Thoracic aorta (tissue), 2 donors: Measurements from ENCODE around the gene PDX1. TPM values are rescaled to one million over a fixed set of nuclear protein-coding genes. Genes with fewer than 3 reads are reported as not detected.

Source experiments
- ATAC-seq: fragments of 150-250 bp; one replicate; pipeline ENCODE4 v1.8.0; 2017; ENCODE audit warnings: low read depth; ENCODE audit not compliant: insufficient number of reproducible peaks, low FRiP score
- DNase-seq: peaks from one replicate; pipeline ENCODE4 v3.0.0-alpha.2; 2020; ENCODE audit warnings: low spot score
- H3K27ac ChIP-seq, 2 donors: fragments of 200-600 bp; sonication (generic); 1 replicate in 1 of 2; 2 replicates in 1 of 2; pipeline ENCODE4 v1.5.1; 2016; ENCODE audit warnings: mild to moderate bottlenecking in 2 of 2, moderate library complexity in 2 of 2
- H3K27me3 ChIP-seq: fragments of 200-600 bp; sonication (generic); replicated peaks from 2 replicates; pipeline ENCODE4 v1.6.0; 2016; ENCODE audit warnings: mild to moderate bottlenecking; ENCODE audit not compliant: insufficient read depth
- H3K36me3 ChIP-seq: fragments of 200-600 bp; sonication (generic); one replicate; pipeline ENCODE4 v1.5.1; 2016
- H3K4me1 ChIP-seq, 2 donors: fragments of 200-600 bp; sonication (generic); 1 replicate in 1 of 2; 2 replicates in 1 of 2; pipeline versions ENCODE4 v1.5.1 to v1.6.0; 2016; ENCODE audit warnings: low read depth in 2 of 2, mild to moderate bottlenecking in 1 of 2; ENCODE audit not compliant: control insufficient read depth in 1 of 2
- H3K4me3 ChIP-seq: fragments of 200-600 bp; sonication (generic); 2 replicates; pipeline ENCODE4 v1.5.1; 2016; ENCODE audit warnings: mild to moderate bottlenecking
- H3K9me3 ChIP-seq: fragments of 200-600 bp; sonication (generic); 2 replicates; pipeline ENCODE4 v1.5.1; 2016
- CTCF ChIP-seq: fragments of 200-600 bp; sonication (generic); IDR thresholded peaks from one replicate; pipeline ENCODE4 v1.5.1; 2019; ENCODE audit warnings: antibody characterized with exemption
- total RNA-seq, 2 donors: library from RNA; depleted of rRNA; stranded (reverse); fragments of >200 nt; gene quantifications; one replicate each; pipeline versions ENCODE4 v1.1.0 to v1.2.3, GENCODE V29; 2016

The PDX1 gene
- total RNA-seq, 2 donors from 2014 or later: 0.28 TPM; not detected in 1

DNA sequence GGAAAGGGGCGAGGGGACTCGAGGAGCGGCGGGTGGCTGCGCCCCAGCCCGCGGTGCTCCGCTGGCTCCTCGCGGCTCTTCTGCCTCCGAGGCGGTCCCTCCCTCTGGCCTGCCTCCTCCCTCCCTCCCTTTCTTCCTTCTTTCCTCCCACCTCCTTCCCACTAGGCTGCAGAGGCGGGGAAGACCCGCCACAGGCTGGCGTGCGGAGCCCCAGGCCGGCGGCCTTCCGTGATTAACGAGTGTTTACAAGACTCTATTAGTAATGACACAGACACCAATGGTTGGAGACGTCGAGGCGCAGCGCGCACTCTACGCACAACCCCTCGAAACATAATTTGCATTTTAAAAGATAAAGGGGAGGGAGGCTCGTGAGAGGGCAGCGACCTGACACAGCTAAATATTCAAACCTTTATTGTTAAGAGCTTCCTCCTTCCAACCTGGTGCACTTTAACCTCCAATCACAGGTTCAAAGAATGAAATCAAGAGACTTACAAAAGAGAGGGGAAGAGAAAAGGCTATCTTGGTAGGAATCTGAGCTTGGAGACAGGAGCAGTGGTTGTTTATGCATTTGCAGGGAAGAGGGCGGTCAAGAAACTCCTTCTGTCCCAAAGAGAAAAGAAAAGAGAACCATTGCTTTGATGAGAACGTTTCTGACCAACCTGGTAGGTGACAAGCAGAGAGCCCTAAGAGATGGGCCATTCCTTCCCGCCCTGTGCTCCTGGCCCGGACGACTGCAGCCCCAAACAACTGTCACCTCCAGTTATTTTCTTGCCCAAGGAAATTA lies 49.5 kb downstream of the PDX1 start, which contains the start of gene CDX2:
CDX2 (minus strand) TSS at position 234 of the 784 bp plus-strand sequence. CDS start 309 bp downstream, outside the sequence.
- peak within 1 kb of the TSS; percentile 31 for H3K4me3 ChIP-seq
- no peaks in the 10 kb centered on the region for H3K36me3 ChIP-seq
- H3K27me3 ChIP-seq: peaks cover 7% of the 10 kb centered on the region
- TF ChIP-seq CTCF: no peak
- H3K27ac ChIP-seq: no peak within 1 kb of the TSS
- DNase-seq (no peak), ATAC-seq (no peak)
- peaks cover 4 to 16% of the 10 kb centered on the region in 2 donors for H3K4me1 ChIP-seq
- no peaks in the 10 kb centered on the region for H3K9me3 ChIP-seq

DNA sequence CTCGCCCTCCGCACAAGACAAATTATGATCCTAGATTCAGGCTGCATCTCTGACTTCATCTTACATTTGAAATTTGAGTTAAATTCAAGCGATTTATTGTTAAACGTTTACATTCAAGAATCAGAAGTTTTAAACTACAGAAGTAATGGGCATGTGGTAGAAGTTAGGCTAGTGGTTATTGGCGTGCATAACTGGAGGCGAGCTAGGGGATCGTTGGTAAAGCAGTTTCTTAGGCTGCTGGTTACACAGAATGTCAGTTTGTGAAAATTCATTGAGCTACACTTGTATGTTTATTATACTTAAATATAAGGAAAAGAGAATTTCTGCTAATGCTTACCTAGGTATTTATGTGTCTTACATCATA lies 50.0 kb downstream of the PDX1 start:
- Histone ChIP-seq H3K36me3 (no peaks in the 10 kb centered on the region), H3K27me3 (peaks cover 7% of the 10 kb centered on the region), H3K4me3 (no peak overlapping the region), H3K27ac (no peak overlapping the region), H3K4me1 (peaks cover 4 to 16% of the 10 kb centered on the region in 2 donors), H3K9me3 (no peaks in the 10 kb centered on the region)
- TF ChIP-seq CTCF: no peak
- no peak for DNase-seq
- no peak for ATAC-seq

DNA sequence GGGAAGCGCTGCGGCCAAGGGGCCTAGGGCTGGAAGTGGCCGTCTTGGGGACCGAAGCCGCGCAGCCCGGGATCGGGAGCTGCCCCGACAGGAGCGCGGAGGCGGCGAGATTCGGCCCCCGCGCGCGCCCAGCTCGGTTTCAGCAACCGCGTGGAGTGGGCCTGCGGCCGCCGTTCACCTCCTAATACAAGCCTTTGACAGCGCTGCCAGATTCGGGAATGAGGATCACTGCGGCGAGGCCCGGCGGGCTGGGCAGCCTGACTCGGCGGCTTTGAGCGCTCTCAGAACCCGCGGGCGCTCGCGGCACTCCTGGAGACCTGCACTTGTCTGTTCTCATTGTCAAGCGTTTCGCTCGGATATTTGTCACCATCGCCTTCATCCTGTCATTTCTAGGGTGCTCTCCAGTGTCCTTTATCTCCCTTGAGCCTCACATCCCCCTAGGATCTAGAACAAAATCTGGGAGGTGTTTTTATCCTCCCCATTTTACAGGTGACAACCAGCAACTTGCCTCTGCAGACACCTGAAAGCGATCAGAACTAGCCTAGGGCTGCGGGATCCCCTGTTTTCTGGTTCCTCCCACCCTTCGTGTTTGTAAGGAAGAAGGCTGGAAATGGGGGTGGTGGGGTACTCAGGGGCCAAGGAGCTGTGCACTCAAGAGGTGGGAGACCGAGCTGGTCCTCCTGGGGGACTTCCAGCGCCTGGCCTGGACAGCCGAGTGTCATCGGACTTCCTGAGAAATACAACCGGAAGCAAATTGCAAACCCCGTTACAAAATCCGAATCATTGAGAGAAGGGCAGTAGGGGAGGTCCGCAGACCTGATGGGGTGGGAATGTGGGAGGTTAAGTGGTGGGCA lies 50.8 kb downstream of the PDX1 start:
- TF ChIP-seq CTCF: no peak
- no peak for DNase-seq
- H3K4me1 ChIP-seq: peaks cover 4 to 18% of the 10 kb centered on the region in 2 donors
- H3K4me3 ChIP-seq: no peak overlapping the region
- no peak for ATAC-seq
- H3K27me3 ChIP-seq: peaks cover 7% of the 10 kb centered on the region
- no peaks in the 10 kb centered on the region for H3K36me3 ChIP-seq
- H3K9me3 ChIP-seq: no peaks in the 10 kb centered on the region
- H3K27ac ChIP-seq: no peak overlapping the region

- Histone ChIP-seq H3K4me3 (no peak overlapping the region), H3K36me3 (no peaks in the 10 kb centered on the region), H3K9me3 (no peaks in the 10 kb centered on the region), H3K4me1 (peaks cover 4 to 21% of the 10 kb centered on the region in 2 donors), H3K27me3 (peaks cover 7% of the 10 kb centered on the region), H3K27ac (no peak overlapping the region)
- ATAC-seq (no peak), DNase-seq (no peak)
- TF ChIP-seq CTCF: no peak
Measured at GRCh38 chr13:27971236-27971645, 51.4 kb downstream of the PDX1 start.
